Measurements from ENCODE around the gene GALNT17.

GALNT17 gene

DNA sequence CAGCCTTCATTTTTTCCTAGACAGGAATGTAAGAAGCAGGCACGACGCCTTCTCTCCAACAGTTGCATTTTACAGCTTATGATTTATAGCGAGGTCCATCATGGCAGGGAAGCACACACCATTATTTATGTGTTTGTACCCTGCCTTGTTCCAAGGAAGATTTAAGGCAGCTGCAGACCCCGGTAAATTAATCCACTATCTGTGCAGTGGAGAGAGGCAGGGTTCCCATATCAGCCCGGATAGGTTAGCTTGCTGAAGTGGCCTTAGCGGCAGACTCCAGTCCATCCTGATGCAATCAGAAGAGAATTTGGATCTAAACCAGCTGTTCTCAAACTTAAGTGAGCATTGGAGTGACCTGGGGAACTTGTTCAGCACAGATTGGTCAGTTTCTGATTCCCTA is 359.4 kb downstream of the GALNT17 start:
- no peak for DNase-seq (ENCODE audit: low read depth in 1 of 2, low spot score in 1 of 2)

DNA sequence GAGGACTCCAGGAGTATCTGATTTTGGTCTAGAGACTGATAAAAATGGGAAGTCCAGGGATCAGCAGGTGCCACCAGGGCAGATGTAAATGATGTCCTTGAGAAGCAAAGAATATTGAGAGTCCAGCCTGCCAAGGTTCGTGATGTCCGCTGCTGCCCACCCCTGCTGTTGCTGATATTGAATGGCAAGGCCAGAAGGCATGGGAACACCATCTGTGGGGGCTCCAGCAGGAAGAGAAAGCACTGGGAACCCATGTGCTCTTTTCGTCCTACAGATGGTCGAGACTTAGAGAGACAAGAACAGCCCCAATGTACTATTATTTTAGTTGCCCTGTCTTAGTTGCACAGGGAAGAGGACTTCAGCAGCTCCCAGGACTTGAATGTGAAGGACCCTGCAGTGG is 363.9 kb downstream of the GALNT17 start:
- no peak for DNase-seq (ENCODE audit: low read depth in 1 of 2, low spot score in 1 of 2)

DNA sequence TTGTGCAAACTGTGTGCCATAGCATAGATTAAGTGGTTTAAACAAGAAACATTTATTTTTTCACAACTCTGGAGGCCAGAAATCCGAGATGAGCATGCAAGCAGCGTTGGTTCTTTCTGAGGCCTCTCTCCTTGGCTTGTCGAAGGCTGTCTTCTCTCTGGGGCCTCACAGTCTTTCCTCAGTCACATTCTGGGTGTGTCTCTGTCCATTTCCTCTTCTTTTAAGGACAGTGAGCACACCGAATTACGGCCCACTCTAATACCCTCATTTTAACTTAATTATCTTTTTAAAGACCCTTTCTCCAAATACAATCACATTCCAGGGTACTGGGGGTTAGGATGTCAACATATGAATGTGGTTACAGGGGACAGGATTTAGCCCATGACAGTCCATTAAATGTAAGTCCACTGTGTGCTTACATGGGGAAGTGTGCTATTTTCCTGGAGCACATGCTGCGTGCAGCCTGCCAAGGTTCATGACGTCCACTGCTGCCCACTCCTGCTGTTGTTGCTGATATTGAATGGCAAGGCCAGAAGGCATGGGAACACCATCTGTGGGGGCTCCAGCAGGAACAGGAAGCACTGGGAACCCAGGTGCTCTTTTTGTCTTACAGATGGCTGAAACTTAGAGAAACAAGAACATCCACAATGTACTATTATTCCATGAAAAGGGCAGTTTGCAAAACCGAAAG is 365.5 kb downstream of the GALNT17 start:
- DNase-seq (ENCODE audit: low read depth in 1 of 2, low spot score in 1 of 2): no peak

DNA sequence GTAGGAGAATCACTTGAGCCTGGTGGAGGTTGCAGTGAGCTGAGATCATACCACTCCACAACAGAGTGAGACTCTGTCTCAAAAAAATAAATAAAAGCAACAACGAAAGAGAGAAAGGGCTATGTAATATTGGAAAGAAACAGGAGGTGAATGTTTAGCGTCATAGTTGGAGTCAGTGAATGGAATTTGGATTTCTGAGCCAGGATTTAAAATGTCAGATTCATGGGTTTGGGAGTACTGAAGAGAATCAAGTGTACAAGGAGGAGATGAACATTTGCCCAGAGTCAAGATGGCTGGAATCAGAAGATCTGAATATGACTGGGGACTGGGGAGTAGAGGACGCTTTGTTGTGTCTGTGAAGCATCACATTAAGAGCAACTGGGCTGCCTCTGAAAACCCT is 366.4 kb downstream of the GALNT17 start:
- DNase-seq (ENCODE audit: low read depth in 1 of 2, low spot score in 1 of 2): no peak

DNA sequence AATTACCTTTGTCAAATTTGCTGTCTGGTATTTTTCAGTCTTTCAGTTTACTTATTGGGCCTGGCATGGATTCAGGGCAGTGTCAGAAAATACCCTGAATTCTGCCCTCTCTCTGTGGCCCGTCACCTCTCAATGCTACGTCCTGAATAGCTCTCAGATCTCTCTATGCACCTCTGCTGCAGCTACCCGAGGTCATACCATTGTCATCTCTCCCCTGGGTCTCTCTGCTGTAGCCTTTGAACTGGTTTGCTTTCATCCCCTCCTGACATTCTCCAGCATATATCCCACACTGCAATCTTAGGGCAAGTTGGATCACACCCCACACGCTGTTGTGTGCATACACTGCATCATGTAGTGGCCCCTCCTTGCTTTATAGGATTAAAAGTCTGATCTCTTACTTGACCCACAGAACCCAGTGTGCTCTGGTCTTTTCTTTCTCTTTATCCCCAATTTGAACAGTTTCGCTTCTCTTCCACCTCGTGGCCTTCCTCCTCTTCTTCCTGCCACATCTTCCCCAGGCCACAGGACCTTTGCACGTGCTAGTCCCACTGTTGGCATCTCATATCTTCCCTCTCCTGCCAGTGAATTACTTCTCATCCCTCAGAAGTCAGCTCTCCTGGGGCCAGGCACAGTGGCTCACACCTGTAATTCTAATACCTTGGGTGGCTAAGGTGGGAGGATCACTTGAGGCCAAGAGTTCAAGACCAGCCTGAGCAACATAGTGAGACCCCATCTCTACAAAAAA is 372.9 kb downstream of the GALNT17 start:
- no peak for DNase-seq (ENCODE audit: low read depth in 1 of 2, low spot score in 1 of 2)

DNA sequence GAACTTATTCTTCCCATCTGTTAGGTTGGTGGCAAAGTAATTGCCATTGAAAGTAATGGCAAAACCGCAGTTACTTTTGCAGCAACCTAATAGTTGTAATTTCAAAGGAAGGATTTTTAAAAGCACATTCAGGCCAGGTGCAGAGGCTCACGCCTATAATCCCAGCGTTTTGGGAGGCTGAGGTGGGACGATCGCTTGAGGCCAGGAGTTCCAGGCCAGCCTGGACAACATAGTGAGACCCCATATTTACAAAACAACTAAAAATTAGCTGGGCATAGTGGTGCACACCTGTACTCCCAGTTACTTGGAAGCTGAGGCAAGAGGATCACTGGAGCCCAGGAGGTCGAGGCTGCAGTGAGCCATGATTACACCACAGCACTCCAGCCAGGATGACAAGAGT is 374.9 kb downstream of the GALNT17 start:
- no peak for DNase-seq (ENCODE audit: low read depth in 1 of 2, low spot score in 1 of 2)

DNA sequence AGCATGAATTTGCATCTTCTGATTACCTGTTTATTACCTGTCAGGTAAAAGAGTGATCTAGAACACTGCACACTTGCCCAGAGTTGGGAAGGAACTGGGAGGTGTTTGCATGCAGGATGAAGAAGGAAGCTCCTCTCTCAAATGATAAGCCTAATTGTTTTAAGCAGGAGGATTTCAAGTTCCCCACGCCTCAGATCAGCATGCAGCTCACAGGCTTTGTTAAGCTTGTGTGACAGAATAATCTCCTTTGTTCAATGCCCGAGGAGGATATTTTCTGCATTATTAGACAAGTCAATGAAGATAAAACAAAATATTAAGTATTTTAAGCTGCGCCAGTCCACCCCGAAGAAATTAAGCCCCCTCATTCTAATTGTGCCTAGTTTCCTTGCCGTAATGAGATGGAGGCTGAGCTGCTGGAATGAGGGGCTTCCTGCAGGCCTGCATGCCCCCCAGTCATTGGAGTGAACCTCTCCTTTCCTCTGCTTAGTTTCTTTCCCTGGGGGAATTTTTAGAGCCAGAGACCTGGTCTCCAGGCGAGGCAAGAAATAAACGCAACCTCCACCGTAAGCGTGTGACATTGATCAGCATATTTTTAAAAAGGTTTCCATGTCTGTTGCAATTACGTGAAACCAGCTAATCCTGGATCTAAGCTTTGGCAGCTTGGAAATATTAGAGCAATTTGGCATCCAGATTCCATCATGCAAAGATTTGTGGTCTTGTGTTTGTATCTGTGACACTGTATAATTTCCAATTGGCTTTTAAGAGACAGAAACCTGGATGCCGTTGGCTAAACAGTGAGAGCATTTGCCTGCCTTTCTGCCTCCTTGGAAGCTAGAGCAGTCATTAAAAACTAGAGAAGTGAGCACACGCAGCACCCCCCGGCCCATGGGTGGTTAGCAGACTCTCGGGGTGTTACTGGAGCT is 376.0 kb downstream of the GALNT17 start:
- DNase-seq (ENCODE audit: low read depth in 1 of 2, low spot score in 1 of 2): no peak

DNA sequence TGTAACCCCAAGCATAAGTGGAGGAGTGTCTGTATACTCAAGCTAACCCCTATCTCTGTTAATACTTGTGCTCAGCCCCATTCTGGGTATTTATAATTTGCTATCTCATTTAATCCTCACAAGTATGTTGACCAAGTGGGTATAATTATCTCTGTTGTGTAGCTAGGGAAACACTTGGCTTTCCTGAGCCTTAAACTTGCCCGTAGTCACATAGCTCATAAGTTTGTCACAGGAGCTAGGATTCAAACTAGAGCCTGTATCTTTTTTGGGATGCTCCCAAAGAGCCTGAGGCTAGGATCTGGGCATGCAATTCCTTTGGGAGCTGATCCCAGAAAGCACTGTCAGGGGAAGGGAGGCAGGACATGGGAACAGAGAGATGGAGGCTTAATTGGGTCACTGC is 377.4 kb downstream of the GALNT17 start:
- DNase-seq (ENCODE audit: low read depth in 1 of 2, low spot score in 1 of 2): no peak

DNA sequence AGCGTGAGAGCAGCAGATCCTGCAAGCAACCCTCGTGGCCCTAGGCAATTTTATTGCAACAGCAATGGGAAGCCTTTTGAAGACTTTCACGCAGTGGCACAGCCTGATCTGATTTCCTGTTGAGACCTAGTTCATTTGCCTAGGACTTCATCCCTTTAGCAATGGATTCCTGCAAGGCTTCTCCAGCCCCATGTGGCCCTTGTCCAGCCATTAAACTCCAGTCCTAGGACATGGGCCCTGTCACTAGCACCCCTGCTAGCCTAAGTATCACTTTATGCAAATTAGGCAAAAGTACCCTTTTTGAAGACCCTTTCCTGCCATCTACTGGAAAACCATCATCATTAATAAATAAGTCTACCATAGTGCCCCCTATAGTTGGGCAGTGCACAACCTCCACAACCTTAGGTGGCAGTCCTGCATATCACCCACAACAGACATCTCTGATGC is 379.4 kb downstream of the GALNT17 start:
- no peak for DNase-seq (ENCODE audit: low read depth in 1 of 2, low spot score in 1 of 2)

DNA sequence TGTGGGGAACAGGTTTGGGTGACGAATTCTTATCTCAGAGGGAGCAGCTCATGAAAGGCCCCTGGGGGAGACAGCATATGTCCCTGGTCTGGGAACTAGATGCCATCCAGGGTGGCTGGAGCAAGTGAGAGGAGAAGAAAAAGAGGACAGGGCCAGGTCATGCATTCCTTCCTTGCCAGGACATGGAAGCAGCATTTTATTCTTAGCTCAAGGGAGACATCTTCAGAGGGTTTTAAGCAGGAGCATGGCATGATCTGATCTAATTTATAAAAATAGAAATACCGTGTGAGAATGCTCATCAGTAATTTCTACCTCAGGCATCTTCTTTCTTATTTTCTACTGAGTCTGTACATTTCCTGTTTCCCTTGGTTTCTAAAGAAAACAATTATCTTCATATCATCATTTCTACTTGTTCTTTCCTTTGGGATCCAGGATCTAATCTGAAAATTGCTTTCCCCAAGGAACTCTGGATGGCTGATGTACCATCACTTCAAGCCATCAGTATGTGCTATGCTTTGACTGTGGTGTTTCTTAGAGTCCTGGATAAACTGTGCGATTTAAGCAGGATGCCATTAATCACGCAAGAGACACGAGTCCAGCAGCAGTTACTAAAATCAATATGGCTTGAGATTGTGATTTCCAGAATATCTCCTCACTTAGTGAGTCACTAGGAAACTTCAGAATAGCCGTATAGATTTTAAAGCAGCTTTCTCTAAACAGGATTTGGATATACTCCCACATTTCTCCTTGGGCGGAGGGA is 386.2 kb downstream of the GALNT17 start:
- DNase-seq (ENCODE audit: low read depth in 1 of 2, low spot score in 1 of 2): no peak

DNA sequence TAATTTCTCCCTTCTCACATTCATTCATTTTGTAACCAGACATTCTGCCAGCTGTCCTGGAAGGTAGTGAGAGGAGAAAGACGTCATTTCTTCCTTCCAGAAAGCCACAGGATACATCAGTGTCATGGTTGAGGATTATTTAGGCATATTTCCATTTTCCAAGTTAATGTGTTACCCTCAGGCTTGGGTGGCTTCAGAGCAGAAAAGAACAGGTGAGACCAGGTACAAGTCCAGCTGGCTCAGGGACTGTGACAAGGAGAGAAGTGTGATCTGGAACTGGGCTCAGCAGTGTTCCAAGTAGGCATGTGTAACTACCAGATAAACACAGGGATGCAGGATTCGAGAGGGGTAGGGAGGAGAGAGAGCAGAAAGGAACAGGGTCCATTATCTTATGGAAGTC is 386.9 kb downstream of the GALNT17 start:
- no peak for DNase-seq (ENCODE audit: low read depth in 1 of 2, low spot score in 1 of 2)

DNA sequence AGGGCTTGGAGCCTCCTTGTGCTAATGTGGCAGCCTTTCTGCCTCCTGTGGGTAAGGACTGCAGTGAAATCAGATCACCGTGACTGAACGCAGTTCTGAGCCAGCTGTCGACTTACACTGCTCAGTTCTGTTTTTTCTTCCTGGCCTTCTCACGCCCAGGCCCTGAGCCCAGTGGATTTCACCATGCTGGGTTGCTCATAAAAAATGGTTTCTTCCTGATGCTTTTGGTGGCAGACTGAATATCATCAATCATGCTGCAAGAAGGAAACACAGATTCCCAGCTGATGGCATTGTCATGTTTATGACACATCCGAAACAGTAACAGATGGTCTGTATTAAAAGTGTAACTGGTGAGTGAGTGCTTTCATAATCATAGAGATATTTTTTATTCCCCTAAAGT is 389.6 kb downstream of the GALNT17 start:
- no peak for DNase-seq (ENCODE audit: low read depth in 1 of 2, low spot score in 1 of 2)

DNA sequence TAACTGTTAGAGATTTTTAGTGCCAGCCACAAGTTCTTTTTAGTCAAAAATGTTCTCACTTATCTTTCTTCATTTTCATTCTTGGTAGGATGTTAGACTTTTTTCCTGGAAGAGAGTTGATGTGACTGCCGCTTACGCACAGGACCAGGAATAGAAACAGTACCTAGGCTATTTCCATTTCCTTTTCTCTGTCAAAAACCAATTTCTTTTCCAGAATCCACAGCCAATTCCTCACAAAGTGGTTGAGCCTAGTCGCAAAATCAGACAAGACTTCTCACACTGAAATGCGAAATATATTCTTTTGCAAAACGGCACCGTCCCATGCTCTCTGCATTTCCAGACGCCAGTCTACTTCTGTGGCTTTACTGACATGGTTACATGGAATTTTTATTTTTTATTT is 394.2 kb downstream of the GALNT17 start:
- DNase-seq (ENCODE audit: low read depth in 1 of 2, low spot score in 1 of 2): no peak

DNA sequence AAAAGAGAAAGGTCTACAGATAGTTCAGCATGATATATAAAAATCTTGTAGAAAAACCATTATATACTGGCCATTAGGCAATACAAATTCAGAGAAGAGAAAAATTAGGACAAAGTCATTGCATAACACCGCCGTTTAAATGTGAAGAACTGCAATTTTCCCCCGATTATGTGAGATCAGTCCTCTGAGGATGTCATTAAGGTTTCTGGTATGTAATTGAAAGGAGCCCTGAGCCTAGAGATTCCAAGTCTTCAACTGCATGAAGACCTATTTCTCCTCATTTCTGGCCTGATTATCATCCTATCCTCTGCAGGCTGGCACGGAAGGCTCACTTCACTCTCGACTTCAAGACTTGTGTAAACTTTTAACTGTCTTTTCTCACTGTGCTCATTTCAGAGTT is 395.3 kb downstream of the GALNT17 start:
- no peak for DNase-seq (ENCODE audit: low read depth in 1 of 2, low spot score in 1 of 2)

DNA sequence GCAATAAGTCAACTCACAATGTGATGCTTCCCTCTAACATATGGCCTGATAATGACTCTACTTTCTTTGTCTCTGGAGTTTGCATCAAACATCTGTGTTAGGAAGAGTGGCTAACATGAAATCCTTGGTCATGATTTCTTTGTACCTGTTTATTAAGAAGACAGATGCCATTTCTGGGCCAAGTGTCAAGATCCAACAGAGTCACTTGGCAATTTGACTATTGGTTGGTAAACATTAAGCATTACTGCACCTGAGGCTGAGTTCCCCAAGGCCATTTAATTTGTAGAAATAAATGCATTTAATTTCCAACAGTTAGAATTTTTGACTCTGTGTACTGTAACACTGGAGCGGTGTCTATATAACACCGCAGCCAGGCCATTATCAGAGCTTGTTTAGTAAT is 403.7 kb downstream of the GALNT17 start:
- no peak for DNase-seq (ENCODE audit: low read depth in 1 of 2, low spot score in 1 of 2)

DNA sequence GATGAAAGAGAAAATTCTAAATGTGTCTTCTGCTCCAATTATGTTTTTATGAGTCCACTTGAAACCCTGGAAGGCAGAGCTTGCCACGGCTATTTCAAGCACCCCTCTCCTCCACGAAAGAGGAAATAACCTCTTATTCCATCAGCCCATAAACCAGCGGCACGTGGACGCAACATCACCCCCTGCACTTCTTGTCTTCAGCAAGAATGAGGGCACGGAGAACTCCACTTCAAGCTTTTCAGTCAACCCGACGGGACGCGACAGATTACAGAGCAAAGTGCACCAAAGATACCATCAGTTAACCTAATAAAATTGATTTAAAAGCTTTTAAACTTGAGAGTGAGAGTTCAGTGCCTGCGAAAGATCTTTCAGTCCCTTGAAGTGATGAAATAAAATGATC is 406.3 kb downstream of the GALNT17 start:
- DNase-seq (ENCODE audit: low read depth in 1 of 2, low spot score in 1 of 2): no peak

DNA sequence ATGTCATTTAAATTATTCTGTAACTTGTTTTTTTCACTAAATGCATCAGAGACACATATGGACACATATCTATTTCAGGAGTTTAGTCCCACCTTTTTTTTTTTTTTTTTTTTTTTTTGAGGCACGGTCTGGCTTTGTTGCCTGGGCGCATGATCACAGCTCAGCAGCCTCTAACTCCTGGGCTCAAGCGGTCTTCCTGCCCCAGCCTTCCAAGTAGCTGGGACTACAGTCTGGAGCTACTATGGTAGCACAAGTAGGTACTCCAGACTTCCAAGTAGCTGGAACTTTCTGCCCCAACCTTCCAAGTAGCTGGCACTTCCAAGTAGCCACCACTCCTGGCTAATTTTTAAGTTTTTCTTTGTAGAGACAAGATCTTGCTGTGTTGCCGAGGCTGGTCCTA is 407.7 kb downstream of the GALNT17 start:
- DNase-seq (ENCODE audit: low read depth in 1 of 2, low spot score in 1 of 2): no peak

DNA sequence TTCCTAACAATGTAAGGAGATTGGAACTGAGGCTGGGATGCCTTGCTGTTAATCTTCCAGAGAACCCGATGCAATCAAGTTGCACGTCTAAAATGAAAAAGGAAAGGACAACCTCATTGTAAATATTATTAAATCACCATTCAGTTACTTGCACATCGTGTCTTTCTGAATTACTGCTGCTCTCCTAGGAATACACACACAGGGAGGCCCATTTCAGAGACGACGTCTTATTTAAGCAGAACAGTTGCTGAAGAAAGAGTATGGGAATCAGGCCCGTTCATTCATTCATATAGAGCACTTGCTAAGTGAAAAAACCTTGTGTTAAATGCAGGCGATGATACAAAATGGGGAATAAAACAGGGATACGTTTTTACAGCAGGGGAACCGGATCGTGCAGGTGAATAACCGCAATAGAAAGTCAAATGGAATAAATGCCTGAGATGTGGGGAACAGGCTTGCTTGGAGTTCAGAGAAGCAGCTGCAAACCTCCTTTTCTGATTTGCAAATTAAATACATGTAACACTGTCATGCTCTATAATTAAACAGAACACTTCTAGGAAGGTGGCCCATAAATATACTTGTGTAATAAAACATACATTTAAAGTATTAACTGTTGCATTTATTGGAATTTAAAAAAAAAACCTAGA is 409.9 kb downstream of the GALNT17 start:
- no peak for DNase-seq (ENCODE audit: low read depth in 1 of 2, low spot score in 1 of 2)

DNA sequence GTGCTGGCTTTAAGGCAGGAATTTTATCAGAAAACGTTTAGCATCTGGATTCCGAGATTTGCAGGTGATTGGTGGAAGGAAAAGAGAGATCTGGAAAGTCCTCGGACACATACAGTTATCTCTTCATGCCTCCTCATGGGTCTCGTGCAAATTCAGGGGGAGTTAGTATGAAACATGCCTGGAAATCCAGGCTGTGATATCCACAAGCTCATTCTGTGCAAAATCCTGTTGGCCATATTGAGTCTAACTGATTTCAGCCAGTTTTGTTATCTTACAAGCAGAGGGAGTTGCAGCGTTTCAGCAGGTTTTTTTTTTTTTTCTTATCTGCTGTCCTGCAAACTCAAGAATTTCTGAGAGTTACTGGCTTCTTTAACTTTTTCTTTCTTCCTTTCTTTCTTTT is 411.5 kb downstream of the GALNT17 start:
- no peak for DNase-seq (ENCODE audit: low read depth in 1 of 2, low spot score in 1 of 2)

DNA sequence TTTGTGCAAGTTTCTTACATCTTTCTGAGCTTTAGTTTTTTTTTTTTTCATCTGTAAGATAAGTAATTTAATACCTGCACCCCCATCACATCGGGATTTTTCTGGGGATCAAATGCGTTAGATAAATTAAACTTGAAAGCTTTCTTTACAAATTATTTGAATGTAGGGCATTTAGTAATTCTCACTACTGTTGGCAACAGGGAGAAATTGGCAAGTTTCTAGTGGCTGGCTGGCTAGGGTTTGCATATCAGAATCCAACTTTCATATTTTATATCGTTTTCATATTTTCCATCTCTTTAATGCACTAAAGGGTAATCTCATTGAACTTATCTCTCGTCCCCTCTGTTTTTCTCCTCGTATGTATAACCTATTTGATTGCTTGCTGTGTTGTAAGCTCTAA is 412.9 kb downstream of the GALNT17 start:
- no peak for DNase-seq (ENCODE audit: low read depth in 1 of 2, low spot score in 1 of 2)

DNA sequence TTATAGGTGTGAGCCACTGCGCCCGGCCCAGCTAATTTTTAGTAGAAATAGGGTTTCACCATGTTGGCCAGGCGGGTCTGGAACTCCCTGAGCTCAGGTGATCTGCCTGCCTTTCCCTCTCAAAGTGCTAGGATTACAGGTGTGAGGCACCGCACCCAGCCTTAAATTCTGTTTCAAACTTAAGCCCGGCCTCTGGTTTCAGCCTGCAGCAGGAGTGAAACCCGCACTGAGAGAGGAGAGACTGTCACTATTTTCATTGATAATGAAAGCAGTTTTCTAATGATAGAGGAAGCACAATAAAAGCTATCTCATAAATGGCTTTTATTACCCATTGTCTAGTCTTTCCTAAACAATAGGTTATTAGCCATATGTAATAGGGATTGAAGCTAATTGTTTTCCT is 415.5 kb downstream of the GALNT17 start:
- no peak for DNase-seq (ENCODE audit: low read depth in 1 of 2, low spot score in 1 of 2)
